IPS-15b (cell line): ENCODE measurements around the gene TMEM135.

Source experiments
- H3K27me3 ChIP-seq: one replicate; pipeline ENCODE4 v1.6.1; 2013; ENCODE audit warnings: low read length; ENCODE audit not compliant: control insufficient read depth, insufficient read depth
- H3K36me3 ChIP-seq: one replicate; pipeline ENCODE4 v1.6.1; 2013; ENCODE audit warnings: low read length; ENCODE audit not compliant: control insufficient read depth, insufficient read depth
- H3K4me1 ChIP-seq: one replicate; pipeline ENCODE4 v1.6.1; 2013; ENCODE audit warnings: mild to moderate bottlenecking, low read length; ENCODE audit not compliant: control insufficient read depth, insufficient read depth
- H3K4me3 ChIP-seq: one replicate; pipeline ENCODE4 v1.5.1; 2013; ENCODE audit warnings: low read depth, low read length
- H3K9ac ChIP-seq: one replicate; pipeline ENCODE4 v1.6.1; 2013; ENCODE audit warnings: low read depth, mild to moderate bottlenecking, low read length
- H3K9me3 ChIP-seq: one replicate; pipeline ENCODE4 v1.6.1; 2013; ENCODE audit warnings: mild to moderate bottlenecking, low read length; ENCODE audit not compliant: control insufficient read depth, insufficient read depth

Gene TMEM135

DNA sequence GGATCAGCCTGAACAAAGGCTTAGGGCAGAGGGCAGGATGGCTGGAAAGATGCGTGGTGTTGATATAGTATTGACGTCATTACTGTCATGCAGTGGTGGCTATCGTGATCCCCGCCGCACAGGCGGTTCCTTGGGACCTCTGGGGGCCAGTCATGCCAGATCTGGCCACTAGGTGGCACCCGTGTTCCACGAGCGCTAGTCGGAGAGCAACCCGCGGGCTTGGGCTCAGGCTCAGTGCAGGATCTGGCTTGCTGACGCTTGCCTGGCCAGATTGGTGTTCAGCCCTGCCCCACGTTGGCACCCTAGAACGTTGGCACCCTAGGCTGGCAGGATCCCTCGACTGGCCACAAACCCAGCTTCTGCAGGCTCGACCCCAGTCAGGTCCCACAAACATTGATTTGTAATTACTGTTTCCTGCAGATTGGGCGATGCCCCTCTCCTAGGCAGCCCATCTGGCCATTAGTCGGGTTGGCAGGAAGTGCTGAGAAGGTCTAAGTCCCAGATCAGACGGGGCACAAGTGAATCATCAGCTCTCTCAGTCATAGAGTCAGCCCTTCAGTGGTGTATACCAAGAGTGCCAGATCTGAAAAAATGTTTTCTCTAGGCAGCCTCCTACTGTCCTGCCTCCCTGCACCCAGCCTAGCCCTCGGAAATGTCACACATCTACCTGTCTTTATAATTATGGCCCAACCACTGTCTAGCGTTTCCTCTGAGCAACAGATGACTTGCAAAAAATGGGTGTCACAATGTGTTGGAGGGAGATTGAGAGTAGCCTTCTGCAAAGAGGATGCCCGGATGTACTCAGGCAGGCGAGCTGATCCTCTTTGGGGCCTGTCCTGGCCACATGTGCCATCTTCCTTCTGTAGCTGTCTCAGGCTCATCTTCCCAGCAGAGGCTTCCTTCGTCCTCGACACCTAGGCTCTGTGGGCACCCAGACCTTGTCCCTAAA lies 315.3 kb downstream of the TMEM135 start:
- Histone ChIP-seq H3K4me3 (no peak overlapping the region), H3K27me3 (no peaks in the 10 kb centered on the region), H3K9ac (no peak overlapping the region), H3K4me1 (no peaks in the 10 kb centered on the region), H3K36me3 (no peaks in the 10 kb centered on the region), H3K9me3 (no peaks in the 10 kb centered on the region)

DNA sequence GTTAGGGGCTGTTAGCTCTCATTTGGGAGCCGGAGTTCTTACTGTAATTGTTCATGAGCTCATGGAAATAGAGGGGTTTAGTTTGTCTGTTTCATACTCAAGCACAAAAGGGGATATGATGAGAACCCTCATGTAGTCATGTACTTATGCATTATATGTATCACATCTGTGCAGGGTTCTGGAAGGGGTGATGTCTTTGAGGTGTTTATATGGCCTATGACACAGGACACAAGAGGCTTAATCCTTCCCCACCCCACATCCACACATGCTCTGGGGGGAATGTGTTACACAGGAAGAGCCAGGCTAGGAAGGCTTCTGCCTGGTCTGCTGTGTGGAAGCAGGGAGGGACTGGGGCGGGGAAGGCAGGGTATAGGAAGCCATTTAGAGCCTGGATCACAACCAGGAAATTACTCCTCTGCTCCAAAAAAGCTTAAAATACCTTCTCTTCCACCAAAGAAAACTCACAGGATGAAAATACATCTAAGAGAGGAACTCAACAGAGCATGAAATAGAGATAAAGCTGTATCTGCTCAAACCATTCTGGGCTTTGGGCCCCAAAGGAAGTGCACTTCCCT lies 316.1 kb downstream of the TMEM135 start:
- no peak overlapping the region for H3K4me3 ChIP-seq
- H3K27me3 ChIP-seq = no peaks in the 10 kb centered on the region
- H3K9ac ChIP-seq = no peak overlapping the region
- no peaks in the 10 kb centered on the region for H3K36me3 ChIP-seq
- H3K4me1 ChIP-seq = no peaks in the 10 kb centered on the region
- H3K9me3 ChIP-seq = no peaks in the 10 kb centered on the region

DNA sequence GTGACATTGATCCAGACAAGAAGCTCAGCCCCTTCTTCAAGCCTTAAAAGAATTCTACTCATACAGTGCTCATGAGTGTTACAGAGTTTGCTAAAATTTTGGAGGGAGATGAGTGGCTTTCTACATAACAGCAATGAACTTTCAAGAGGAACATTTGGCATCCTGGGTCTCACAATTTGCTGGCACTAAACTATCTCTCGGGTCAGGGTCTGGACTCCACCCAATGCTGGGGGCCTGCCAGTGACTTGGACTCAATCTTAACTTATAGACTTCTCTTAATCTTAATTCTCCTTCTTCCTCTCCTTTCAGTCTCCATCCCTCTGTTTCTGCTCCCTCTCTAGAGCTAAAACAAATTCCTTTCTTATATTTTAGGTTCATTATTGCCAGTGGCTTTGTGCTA lies 317.9 kb downstream of the TMEM135 start:
- no peaks in the 10 kb centered on the region for H3K4me1 ChIP-seq

DNA sequence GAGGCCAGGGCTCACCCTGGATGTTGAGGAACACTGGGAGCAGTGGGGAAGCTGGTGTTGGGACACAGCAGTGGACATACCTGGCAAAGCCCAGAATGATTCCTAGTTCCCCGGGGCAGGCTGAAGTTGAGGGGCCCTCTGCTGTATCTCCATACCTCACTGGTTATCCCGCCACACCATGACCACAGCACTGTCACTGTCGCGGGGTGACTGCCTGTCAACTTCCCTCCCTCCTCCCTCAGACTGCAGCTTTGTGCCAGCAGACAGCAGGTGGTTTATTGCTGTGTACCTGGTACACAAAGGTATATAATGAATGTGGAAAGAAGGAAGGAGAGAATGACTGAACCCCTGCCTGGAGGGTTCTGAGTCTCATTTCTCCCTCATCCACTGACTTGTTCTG lies 318.7 kb downstream of the TMEM135 start:
- Histone ChIP-seq H3K9me3 (no peaks in the 10 kb centered on the region), H3K27me3 (no peaks in the 10 kb centered on the region), H3K36me3 (no peaks in the 10 kb centered on the region), H3K4me1 (no peaks in the 10 kb centered on the region), H3K4me3 (no peak overlapping the region), H3K9ac (no peak overlapping the region)

More for the DNA sequence above, 317.9 kb downstream of the TMEM135 start:
- Histone ChIP-seq H3K9ac (no peak overlapping the region), H3K27me3 (no peaks in the 10 kb centered on the region), H3K9me3 (no peaks in the 10 kb centered on the region), H3K4me3 (no peak overlapping the region), H3K36me3 (no peaks in the 10 kb centered on the region)

- no peaks in the 10 kb centered on the region for H3K27me3 ChIP-seq
- no peaks in the 10 kb centered on the region for H3K4me1 ChIP-seq
- no peak overlapping the region for H3K9ac ChIP-seq
- H3K4me3 ChIP-seq = no peak overlapping the region
- H3K36me3 ChIP-seq = no peaks in the 10 kb centered on the region
- H3K9me3 ChIP-seq = no peaks in the 10 kb centered on the region
These were observed 320.7 kb downstream of the TMEM135 start for GRCh38 chr11:87358461-87358860.

- H3K9ac ChIP-seq = no peak overlapping the region
- no peaks in the 10 kb centered on the region for H3K27me3 ChIP-seq
- H3K9me3 ChIP-seq = no peaks in the 10 kb centered on the region
- no peaks in the 10 kb centered on the region for H3K36me3 ChIP-seq
- H3K4me1 ChIP-seq = no peaks in the 10 kb centered on the region
- no peak overlapping the region for H3K4me3 ChIP-seq
These were observed 321.7 kb downstream of the TMEM135 start for GRCh38 chr11:87359401-87359800.

GRCh38 chr11:87361891-87362290 lies 324.2 kb downstream of the TMEM135 start:
- Histone ChIP-seq H3K9ac (no peak overlapping the region), H3K4me3 (no peak overlapping the region), H3K27me3 (no peaks in the 10 kb centered on the region), H3K9me3 (no peaks in the 10 kb centered on the region), H3K36me3 (no peaks in the 10 kb centered on the region), H3K4me1 (no peaks in the 10 kb centered on the region)

DNA sequence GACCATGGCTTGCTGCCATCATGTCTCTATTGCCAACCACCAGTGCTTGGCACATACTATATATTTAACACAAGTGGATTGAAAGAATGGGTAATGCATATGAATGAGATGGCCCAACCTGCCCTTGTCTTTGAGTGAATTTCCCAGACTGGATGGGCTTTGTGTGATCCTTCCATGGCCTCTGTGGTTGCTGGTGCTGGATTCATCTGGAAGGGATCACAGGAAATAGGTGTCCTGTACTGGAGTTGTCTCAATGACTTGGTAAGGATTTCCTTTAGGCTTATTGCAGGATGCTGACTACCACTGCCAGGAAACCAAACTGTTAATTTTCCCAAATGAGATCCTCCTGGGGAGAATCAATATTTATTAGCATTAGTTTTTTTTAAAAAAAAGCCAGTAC lies 328.6 kb downstream of the TMEM135 start:
- no peak overlapping the region for H3K4me3 ChIP-seq
- H3K27me3 ChIP-seq = no peaks in the 10 kb centered on the region
- no peaks in the 10 kb centered on the region for H3K9me3 ChIP-seq
- no peaks in the 10 kb centered on the region for H3K36me3 ChIP-seq
- no peak overlapping the region for H3K9ac ChIP-seq
- H3K4me1 ChIP-seq = peaks cover 11% of the 10 kb centered on the region

DNA sequence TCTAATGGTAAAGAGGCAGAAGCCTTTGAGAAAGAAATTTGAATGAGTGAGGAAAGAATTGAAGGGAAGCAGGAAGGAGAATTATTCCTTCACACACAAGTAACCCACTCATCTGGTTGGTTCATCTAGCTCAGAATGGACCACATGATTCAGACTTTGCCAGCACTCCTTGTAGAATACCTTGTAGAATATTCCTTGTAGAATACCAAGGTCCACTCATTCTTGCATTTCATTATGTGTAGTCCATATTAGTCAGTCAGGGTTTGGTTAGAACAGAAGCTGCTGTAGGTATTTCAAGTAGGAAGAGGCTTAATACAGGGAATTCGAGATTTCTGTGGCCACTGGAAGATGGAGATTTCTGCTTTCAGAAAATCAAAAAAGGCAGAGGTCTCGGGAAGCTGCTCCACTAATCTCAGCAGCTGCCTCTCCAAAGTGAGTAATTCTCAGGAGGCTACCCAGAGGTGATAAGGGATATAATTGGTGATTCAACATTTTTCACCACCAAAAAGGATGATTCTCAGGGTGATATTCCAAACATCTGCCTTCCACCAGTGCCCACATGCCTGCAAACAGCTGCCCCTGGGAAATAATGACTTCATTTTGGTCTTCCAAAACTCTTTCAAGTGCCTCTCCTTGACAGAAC lies 329.1 kb downstream of the TMEM135 start:
- H3K9me3 ChIP-seq = no peaks in the 10 kb centered on the region
- H3K4me3 ChIP-seq = no peak overlapping the region
- no peaks in the 10 kb centered on the region for H3K36me3 ChIP-seq
- H3K9ac ChIP-seq = no peak overlapping the region
- no peaks in the 10 kb centered on the region for H3K27me3 ChIP-seq
- H3K4me1 ChIP-seq = peaks cover 11% of the 10 kb centered on the region

DNA sequence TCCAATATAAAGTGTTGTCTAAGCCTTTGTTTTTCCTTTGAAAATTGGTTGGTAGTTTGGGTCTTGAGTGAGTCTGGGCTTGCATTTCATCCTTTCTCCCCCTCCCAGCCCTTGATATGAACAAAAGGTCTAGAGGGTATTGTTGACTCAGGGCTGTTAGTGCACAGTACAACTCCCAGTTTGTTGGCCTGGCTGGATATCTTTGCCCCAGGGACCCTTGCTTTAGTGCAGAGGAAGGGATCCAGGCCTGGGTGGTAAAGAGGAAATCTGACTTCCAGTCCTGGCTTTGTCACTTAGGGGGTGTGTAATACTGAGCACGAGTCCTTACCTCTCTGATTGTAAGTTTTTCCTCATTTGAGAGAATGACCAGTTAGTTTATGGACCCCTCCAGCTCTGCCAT lies 330.4 kb downstream of the TMEM135 start:
- no peak overlapping the region for H3K9ac ChIP-seq
- no peaks in the 10 kb centered on the region for H3K9me3 ChIP-seq
- H3K4me1 ChIP-seq = peaks cover 11% of the 10 kb centered on the region
- H3K4me3 ChIP-seq = no peak overlapping the region
- no peaks in the 10 kb centered on the region for H3K27me3 ChIP-seq
- no peaks in the 10 kb centered on the region for H3K36me3 ChIP-seq

DNA sequence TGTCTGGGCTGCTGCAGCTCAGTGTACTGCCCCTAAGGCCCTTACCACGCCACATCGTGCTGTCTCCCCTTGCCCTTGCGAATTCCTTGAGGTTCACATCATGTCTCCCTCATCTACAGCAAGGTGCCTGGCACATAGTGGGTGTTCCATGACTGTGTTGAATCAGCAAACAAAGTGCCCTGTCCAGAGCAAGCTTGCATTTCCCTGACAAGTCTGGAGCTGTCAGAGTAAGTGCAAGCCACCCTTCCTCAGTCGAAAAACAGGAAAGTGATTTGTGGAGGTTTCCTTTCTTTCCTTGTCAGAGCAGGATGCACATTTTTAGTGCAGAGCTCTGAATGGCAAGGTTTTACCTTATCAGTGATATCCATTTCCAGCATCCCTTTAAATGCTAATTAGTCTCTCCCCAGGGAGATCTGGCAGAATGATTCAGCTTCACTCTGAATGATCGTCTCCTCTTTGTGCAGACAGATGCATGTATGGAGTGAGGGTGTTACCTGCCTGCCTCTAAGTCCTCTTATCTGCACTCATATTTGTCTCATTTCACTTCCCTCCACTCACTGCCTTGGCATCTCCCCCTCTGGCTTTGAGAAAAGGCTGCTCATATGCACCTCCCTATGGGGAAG lies 331.2 kb downstream of the TMEM135 start:
- H3K4me1 ChIP-seq = peaks cover 11% of the 10 kb centered on the region
- H3K27me3 ChIP-seq = no peaks in the 10 kb centered on the region
- H3K9me3 ChIP-seq = no peaks in the 10 kb centered on the region
- H3K9ac ChIP-seq = no peak overlapping the region
- no peaks in the 10 kb centered on the region for H3K36me3 ChIP-seq
- no peak overlapping the region for H3K4me3 ChIP-seq
